LoVo (cell line): ENCODE results near the gene MXD3.
"Not testable (repeated sequence)": the region's sequence is repeated elsewhere in the genome, so short reads cannot be mapped to it uniquely, and the experiment has no call there.

Experiments used
- DNase-seq: peaks from one replicate; pipeline ENCODE4 v3.0.0-alpha.2; 2016; ENCODE audit warnings: low spot score

Gene MXD3

GRCh38 chr5:177311723-177312648 is at the start of gene MXD3:
Gene MXD3 (minus strand): TSS chr5:177311898. CDS start chr5:177311830, 68 bp downstream.
- DNase-seq = peak; percentile 99

- DNase-seq = not testable (repeated sequence)
These were observed 49.0 kb upstream of the MXD3 start for GRCh38 chr5:177360740-177361139.

- no peak for DNase-seq
These were observed 48.2 kb upstream of the MXD3 start for GRCh38 chr5:177359860-177360259.

- DNase-seq = no peak
These were observed 47.8 kb upstream of the MXD3 start for GRCh38 chr5:177359451-177359851.

GRCh38 chr5:177358370-177358819 is 46.7 kb upstream of the MXD3 start:
- no peak for DNase-seq

- no peak for DNase-seq
These were observed 46.0 kb upstream of the MXD3 start, which contains the start of gene RGS14 for GRCh38 chr5:177357459-177358351. Gene RGS14 (plus strand): TSS chr5:177357924. CDS start chr5:177358025, 101 bp downstream.

GRCh38 chr5:177357146-177357458 is 45.4 kb upstream of the MXD3 start:
- DNase-seq = no peak

- no peak for DNase-seq
These were observed 45.0 kb upstream of the MXD3 start for GRCh38 chr5:177356746-177357145.

GRCh38 chr5:177355868-177356168 is 44.1 kb upstream of the MXD3 start:
- no peak for DNase-seq

GRCh38 chr5:177355162-177355867 is 43.6 kb upstream of the MXD3 start:
- DNase-seq = no peak

GRCh38 chr5:177354711-177355110 is 43.0 kb upstream of the MXD3 start:
- no peak for DNase-seq

GRCh38 chr5:177354256-177354655 is 42.6 kb upstream of the MXD3 start:
- no peak for DNase-seq

- DNase-seq = no peak
These were observed 41.4 kb upstream of the MXD3 start for GRCh38 chr5:177353093-177353492.

- DNase-seq = peak; percentile 95
These were observed 40.0 kb upstream of the MXD3 start, which contains the start of gene LMAN2 for GRCh38 chr5:177351392-177352329. Gene LMAN2 (minus strand): TSS chr5:177351668. CDS start chr5:177351647, 21 bp downstream.

- DNase-seq = no peak
These were observed 39.2 kb upstream of the MXD3 start for GRCh38 chr5:177350776-177351391.

- DNase-seq = no peak
These were observed 38.1 kb upstream of the MXD3 start for GRCh38 chr5:177349762-177350161.

- no peak for DNase-seq
These were observed 37.6 kb upstream of the MXD3 start for GRCh38 chr5:177349362-177349647.

- DNase-seq = no peak
These were observed 36.0 kb upstream of the MXD3 start for GRCh38 chr5:177347699-177348098.

- no peak for DNase-seq
These were observed 35.1 kb upstream of the MXD3 start for GRCh38 chr5:177346820-177347219.

- DNase-seq = no peak
These were observed 33.2 kb upstream of the MXD3 start for GRCh38 chr5:177344891-177345290.

GRCh38 chr5:177343777-177344176 is 32.1 kb upstream of the MXD3 start:
- DNase-seq = no peak
